GM13977 (cell line): Measurements from ENCODE around the gene MAFF.
"Not testable (repeated sequence)": the region's sequence is repeated elsewhere in the genome, so short reads cannot be mapped to it uniquely, and the experiment has no call there.

Experiments
- DNase-seq: peaks from one replicate; pipeline ENCODE4 v3.0.0; 2012; ENCODE audit warnings: low spot score
- in situ Hi-C: fragments of 300-500 bp; cut with MboI; formaldehyde crosslinking; loops from one replicate; pipeline ENCODE4 v1.12.0; 2022; ENCODE audit warnings: low sequenced_read_pairs, low pct_unique_long_range_greater_than_20kb, mixed read lengths, inconsistent platforms; ENCODE audit not compliant: unreplicated experiment
- TF ChIP-seq, protein P1 (sequence below): IDR thresholded peaks from 2 replicates; pipeline ENCODE4 v1.5.1; 2012; ENCODE audit warnings: mild to moderate bottlenecking, control low read depth; ENCODE audit not compliant: insufficient read depth; ENCODE audit errors: extremely low read depth, missing control alignments

The MAFF gene

DNA sequence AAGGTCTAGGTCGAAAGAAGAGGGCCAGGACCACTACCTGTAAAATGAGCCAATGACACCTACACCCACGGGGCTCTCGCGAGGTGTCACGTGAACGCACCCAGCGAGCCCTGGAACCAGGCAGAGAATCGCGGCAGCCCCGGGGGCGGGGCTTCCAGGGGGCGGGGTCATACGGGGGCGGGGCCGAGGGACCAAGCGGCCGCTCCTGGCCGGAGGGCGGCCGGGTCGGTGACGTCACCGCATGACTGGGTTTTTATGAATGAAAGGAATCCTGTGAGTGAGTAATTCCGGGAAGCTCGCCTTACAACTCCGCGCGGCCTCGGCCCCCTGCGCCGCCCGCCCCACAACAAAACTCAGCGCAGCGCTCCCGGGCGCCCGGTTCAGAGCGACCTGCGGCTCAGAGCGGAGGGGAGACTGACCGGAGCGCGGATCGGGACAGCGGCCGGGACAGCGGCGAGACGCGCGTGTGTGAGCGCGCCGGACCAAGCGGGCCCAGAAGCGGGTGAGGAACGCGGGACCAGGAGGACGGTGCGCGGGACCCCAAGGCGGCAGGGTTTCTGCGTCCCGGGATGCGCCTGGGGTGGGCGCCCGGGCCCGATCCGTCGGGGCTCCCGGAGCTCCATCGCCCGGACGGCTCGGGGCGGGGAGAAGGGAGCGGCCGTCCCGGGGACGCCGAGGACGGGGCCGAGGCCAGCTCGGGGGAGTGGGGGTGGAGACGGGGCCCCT lies at the start of gene MAFF:
TSS of gene MAFF (plus strand) at position 284 of the 726 bp plus-strand sequence. CDS start 11,860 bp downstream, outside the sequence.
- DNase-seq: peak; percentile 98
- in situ Hi-C loops: no loop called here
- TF ChIP-seq, protein P1, sequence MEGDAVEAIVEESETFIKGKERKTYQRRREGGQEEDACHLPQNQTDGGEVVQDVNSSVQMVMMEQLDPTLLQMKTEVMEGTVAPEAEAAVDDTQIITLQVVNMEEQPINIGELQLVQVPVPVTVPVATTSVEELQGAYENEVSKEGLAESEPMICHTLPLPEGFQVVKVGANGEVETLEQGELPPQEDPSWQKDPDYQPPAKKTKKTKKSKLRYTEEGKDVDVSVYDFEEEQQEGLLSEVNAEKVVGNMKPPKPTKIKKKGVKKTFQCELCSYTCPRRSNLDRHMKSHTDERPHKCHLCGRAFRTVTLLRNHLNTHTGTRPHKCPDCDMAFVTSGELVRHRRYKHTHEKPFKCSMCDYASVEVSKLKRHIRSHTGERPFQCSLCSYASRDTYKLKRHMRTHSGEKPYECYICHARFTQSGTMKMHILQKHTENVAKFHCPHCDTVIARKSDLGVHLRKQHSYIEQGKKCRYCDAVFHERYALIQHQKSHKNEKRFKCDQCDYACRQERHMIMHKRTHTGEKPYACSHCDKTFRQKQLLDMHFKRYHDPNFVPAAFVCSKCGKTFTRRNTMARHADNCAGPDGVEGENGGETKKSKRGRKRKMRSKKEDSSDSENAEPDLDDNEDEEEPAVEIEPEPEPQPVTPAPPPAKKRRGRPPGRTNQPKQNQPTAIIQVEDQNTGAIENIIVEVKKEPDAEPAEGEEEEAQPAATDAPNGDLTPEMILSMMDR: no peak

DNA sequence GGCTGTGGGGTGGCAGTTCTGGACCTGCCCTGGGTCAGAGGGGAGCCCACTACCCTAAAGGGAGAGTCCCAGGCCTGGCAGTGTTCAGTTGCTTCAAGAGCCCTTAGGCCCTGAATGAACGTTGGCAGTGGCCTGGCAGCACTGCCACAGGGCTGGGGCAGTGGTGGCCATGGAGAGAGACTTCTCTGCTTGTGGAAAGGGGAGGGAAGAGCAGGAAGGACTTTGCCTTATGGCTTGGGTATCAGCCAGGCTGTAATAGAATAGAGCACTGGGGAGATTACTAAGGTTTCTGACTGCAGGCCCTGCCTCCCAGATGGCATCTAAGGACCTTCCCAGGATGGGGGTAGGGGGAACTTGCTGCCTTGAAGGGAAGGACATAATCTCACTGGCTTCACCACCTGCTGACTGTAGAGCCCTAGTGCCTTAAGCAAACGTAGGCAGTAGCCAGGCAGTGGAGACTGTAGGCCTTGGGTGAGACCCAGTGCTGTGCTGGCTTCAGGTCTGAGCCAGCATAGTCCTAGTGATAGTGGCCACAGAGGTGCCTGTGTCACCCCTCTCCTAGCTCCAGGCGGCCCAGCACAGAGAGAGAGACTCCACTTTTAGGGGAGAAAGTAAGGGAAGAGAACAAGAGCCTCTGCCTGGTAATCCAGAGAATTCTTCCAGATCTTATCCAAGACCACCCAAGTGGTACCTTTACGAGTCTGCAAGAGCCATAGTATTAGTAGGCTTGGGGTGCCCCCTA lies 47.8 kb upstream of the MAFF start:
- no peak for DNase-seq
- in situ Hi-C loops: no loop called here
- TF ChIP-seq, protein P1: peak; percentile 7

DNA sequence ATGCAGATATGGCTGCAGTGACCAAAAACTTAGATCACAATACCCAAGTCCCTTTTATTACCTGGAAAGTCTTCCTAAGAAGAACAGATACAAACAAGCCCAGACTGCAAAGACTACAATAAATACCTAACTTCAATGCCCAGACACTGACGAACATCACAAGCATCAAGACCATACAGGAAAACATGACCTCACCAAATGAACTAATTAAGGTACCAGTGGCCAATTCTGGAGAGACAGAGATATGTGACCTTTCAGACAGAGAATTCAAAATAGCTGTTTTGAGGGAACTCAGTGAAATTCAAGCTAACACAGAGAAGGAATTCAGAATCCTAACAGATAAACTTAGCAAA lies 47.3 kb upstream of the MAFF start:
- in situ Hi-C loops, DNase-seq: not testable (repeated sequence)

DNA sequence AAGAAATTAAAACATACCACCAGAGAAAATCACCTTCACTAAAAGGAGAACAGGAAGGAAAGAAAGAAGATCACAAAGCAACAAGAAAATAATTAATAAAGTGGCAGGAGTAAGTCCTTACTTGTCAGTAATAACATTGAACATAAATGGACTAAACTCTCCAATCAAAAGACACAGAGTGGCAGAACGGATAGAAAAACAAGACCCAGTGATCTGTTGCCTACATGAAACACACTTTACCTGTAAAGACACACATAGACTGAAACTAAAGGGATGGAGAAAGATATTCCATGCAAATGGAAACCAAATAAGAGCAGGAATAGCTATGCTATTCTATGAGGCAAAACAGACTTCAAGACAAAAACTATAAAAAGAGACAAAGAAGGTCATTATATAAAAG lies 46.1 kb upstream of the MAFF start:
- no peak for DNase-seq
- TF ChIP-seq, protein P1: no peak
- in situ Hi-C loops: no loop called here

DNA sequence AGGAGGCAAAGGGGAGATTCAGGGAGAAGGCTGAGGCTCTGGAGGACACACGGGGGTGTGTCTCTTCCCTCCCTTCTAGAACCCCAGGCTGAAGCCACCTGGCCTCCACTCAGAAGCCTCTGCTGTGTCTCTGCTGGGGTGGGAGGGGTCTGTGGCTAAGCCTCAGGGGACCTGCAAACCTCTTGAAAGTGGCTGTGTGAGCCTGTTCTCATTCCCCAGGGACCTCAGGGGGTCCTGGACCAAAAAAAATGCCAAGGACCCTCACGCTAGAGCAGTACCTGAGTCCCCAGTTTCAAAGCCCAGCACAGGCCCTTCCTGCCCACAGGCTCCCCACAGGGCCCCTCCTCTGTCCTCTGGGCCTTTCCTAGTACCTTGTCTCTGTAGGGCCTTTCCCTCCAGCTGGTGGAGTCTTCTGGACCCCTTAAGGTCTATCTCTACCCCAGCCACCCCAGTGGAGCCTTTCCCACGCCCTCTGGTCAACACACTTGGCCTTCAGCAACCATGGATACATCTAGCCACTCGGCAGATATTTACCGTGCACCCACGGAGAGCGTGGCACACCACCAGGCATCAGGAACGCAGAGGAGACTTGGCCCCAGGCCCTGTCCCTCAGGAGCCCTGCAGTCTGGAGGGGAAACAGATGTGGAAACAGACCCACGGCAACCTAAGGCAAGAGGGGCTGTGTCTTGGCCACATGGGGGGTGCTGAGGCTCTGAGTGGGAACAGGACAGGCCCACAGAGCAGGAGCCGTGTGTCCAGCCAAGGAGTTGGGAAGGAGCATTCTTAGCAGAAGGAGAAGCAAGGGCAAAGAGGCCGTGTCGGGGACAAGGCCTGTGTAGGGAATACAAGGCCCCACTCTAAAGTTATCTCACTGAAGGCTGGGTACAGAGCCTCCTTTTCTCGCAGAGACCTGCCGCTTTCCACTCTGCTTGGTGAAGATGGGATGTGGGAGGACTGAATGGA lies 38.6 kb upstream of the MAFF start:
- in situ Hi-C loops: no loop called here
- TF ChIP-seq, protein P1: no peak
- DNase-seq: no peak

DNA sequence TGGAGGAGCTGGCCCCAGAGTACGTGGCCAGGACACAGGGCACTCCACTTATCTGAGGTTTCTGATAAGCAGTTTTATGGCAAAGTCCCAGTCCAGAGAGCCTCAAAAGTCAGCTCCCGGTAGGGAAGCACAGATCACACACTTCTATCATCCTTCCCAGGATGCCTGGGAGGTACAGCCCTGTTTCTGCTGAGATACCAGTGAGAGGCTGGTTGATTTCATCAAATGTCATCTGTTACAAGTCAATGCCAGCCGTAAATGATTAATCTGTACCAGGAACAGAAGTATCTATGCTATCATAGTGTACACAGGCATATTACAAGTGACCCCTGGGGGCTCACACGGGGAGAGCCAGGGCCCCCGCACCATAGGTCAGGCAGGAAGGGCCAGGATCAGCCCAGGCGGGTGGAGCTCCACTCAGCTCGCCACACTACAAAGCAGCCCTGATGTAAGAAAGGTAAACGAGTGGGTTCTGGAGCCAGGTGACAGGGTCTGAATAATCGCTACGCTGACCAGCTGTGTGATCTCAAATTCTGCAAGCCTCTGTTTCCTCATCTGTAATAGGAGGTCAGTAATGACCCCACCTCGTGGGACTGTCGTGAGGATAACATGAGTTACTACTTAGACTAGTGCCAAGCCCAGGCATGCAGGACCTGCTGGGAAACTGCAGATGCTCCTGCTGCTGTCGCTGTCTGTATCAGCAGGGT lies 37.8 kb upstream of the MAFF start:
- TF ChIP-seq, protein P1: no peak
- in situ Hi-C loops: no loop called here
- no peak for DNase-seq
